ENCODE data around the gene B3GAT2.

GRCh38 chr6:70849348-70850069 is 107.4 kb downstream of the B3GAT2 start:
- TF ChIP-seq CTCF (IDR thresholded peaks at IDR 0.05 in 4 of 5, conservative IDR thresholded peaks at IDR 0.05 in 1 of 5) (no peak), POLR2A (IDR thresholded peaks at IDR 0.05) (no peak)
